GM12874 (cell line): Measurements from ENCODE around the gene PCDHA11.

Experiments used
- CTCF ChIP-seq: IDR thresholded peaks from 2 replicates; pipeline ENCODE4 v1.5.1; 2011; ENCODE audit warnings: low read depth, mild to moderate bottlenecking, control low read depth, low read length, moderate library complexity; ENCODE audit not compliant: insufficient read depth

PCDHA11 gene, protein sequence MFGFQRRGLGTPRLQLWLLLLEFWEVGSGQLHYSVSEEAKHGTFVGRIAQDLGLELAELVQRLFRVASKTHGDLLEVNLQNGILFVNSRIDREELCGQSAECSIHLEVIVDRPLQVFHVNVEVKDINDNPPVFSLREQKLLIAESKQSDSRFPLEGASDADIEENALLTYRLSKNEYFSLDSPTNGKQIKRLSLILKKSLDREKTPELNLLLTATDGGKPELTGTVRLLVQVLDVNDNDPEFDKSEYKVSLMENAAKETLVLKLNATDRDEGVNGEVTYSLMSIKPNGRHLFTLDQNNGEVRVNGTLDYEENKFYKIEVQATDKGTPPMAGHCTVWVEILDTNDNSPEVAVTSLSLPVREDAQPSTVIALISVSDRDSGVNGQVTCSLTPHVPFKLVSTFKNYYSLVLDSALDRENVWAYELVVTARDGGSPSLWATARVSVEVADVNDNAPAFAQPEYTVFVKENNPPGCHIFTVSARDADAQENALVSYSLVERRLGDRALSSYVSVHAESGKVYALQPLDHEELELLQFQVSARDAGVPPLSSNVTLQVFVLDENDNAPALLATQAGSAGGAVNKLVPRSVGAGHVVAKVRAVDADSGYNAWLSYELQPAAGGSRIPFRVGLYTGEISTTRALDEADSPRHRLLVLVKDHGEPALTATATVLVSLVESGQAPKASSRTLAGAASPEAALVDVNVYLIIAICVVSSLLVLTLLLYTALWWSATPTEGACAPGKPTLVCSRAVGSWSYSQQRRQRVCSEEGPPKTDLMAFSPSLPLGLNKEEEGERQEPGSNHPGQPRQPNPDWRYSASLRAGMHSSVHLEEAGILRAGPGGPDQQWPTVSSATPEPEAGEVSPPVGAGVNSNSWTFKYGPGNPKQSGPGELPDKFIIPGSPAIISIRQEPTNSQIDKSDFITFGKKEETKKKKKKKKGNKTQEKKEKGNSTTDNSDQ

DNA sequence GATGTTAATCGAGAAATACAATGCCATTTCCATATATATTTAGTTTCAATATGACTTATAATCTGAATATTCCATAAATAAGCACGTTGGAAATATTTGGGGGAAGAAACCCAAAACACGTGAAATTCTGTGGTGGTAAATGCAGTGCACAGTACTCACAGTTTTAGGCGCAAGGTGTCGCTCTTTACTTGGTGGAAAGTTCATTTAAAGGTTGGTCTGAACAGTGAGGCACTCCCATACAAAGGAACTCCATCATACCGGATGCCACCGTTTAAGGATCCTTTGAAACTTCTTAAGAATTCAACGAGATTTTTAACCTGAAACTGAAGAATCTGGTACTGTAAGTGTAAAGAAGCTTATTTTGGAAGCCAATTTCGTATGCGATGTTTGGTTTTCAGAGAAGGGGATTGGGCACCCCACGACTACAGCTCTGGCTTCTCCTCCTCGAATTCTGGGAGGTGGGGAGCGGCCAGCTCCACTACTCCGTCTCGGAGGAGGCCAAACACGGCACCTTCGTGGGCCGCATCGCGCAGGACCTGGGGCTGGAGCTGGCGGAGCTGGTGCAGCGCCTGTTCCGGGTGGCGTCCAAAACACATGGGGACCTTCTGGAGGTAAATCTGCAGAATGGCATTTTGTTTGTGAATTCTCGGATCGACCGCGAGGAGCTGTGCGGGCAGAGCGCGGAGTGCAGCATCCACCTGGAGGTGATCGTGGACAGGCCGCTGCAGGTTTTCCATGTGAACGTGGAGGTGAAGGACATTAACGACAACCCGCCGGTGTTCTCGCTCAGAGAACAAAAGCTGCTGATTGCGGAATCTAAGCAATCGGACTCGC lies at the start of gene PCDHA11:
PCDHA11 (plus strand) TSS at position 237 of the 834 bp plus-strand sequence; CDS start at position 384, 147 bp downstream.
- no peak for TF ChIP-seq CTCF

DNA sequence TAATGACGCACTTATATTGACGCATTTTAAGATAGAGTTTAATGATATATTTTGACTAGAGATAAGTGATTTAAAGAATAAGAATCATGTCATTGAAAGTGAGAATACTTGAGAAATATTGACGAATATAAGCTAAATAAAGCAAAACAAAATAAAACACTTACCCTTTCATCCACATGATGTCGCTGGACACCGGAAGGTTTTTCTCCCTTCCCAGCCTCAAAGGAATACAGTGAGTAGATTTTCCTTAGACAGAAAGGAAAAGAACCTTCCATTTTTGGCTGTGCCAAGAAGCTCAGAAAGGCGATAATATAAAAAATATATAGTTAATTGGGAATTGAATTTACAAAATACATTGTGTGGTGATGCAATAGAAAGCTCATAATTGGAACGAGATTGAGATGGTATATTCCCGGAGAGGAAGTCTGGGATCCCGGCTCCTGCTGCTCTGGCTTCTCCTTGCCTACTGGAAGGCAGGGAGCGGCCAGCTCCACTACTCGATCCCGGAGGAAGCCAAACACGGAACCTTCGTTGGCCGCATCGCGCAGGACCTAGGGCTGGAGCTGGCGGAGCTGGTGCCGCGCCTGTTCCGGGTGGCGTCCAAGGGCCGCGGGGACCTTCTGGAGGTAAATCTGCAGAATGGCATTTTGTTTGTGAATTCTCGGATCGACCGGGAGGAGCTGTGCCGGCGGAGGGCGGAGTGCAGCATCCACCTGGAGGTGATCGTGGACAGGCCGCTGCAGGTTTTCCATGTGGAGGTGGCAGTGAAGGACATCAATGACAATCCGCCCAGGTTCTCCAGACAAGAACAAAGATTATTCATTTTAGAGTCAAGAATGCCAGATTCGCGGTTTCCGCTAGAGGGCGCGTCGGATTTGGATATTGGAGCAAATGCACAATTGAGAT lies 47.1 kb upstream of the PCDHA11 start, which contains the start of gene PCDHA5:
PCDHA5 (plus strand) TSS at position 239 of the 906 bp plus-strand sequence.
- TF ChIP-seq CTCF, result peak; percentile 31; the same call in 1 of the 2 replicates

DNA sequence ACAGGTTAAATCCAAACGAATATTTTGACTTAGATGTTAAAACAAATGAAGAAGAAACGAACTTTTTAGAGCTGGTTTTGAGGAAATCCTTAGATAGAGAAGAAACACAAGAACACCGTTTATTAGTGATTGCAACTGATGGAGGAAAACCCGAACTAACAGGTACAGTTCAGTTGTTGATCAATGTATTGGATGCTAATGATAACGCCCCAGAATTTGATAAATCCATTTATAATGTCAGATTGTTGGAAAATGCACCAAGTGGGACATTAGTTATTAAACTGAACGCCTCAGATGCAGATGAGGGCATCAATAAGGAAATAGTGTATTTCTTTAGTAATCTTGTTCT lies 46.5 kb upstream of the PCDHA11 start:
- no peak for TF ChIP-seq CTCF

GRCh38 chr5:140823475-140823874 lies 45.3 kb upstream of the PCDHA11 start:
- no peak for TF ChIP-seq CTCF

- TF ChIP-seq CTCF, result no peak
Measured at GRCh38 chr5:140827704-140828361, 40.9 kb upstream of the PCDHA11 start, which contains the start of gene PCDHA6. TSS of gene PCDHA6 (plus strand) at chr5:140827960. CDS start at chr5:140828092, 132 bp downstream.

GRCh38 chr5:140828362-140828737 lies 40.4 kb upstream of the PCDHA11 start:
- no peak for TF ChIP-seq CTCF
